ENCODE data around the gene F12. TPM values are rescaled to one million over a fixed set of nuclear protein-coding genes. Genes with fewer than 3 reads are reported as not detected.

The F12 gene
- total and polyA plus RNA-seq, 2 donors, result 0.19 to 1.2 TPM

DNA sequence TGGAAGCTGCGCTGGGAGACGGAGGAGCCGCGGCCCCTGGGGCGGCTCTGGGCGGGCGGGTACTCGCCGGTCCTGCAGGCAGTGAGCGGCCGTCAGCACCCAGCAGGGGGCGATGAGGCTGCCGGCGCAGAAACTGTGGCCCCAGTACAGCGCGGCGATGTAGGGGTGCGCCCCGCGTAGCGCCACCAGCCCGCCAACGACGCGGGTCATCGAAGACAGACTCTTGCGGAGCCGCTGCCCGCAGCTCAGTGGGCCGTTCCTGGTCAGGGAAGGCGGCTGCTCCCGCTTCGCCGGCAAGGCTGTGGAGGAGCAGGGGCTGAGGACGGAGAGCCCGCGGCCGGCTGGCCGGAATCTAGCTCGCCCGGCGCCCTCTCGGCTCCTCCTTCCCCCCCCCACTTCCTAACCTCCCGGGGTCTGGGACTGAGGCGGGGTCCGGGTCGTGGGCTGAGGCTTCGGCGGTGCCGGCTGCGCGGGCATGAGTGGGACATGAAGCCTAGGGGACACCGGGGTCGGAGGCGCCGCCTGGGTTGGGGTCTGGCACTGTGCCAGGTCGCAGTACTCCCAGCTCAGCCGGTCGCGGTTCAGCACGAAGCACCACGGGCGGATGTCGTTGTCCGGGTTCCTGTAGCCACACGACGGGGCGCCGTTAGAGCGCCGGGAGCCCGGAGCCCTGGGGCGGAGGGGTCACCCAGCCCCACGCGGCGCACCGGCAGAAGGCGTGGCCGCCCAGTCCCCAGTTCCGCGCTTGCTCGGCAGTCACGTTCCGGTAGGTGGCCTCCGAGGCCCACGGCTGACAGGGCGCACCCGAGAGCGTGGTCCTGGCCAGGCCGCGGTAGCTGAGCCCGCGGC, 5.3 kb downstream of the F12 start:
- Histone ChIP-seq H3K4me3 (ENCODE audit: low read length in 2 of 2) (peak overlapping the region; percentile 20 to 43), H3K9me3 (ENCODE audit: control insufficient read depth in 2 of 2, insufficient read depth in 1 of 2, low read length in 1 of 2) (peaks cover 0 to 29% of the 10 kb centered on the region in 2 donors), H3K36me3 (ENCODE audit: control insufficient read depth in 2 of 2, insufficient read depth in 2 of 2, low read length in 1 of 2) (no peaks in the 10 kb centered on the region), H3K4me1 (ENCODE audit: control insufficient read depth in 2 of 2, insufficient read depth in 2 of 2, low read length in 2 of 2) (peaks cover 25 to 44% of the 10 kb centered on the region in 2 donors), H3K27me3 (ENCODE audit: control insufficient read depth in 2 of 2, insufficient read depth in 1 of 2, low read length in 1 of 2) (peaks cover 41 to 70% of the 10 kb centered on the region in 2 donors), H3K27ac (ENCODE audit: low read depth in 1 of 2, low read length in 1 of 2) (no peak overlapping the region)
- under 1% methylated on average over 93 of the region's 93 CpGs for WGBS
- DNase-seq (ENCODE audit: low read depth in 6 of 9, low spot score in 9 of 9), result peak in 4 of 9 donors; percentile 56 to 84 (median 78)

GRCh38 chr5:177403102-177403791, 6.1 kb downstream of the F12 start:
- Histone ChIP-seq H3K36me3 (ENCODE audit: control insufficient read depth in 2 of 2, insufficient read depth in 2 of 2, low read length in 1 of 2) (no peaks in the 10 kb centered on the region), H3K9me3 (ENCODE audit: control insufficient read depth in 2 of 2, insufficient read depth in 1 of 2, low read length in 1 of 2) (peaks cover 0 to 30% of the 10 kb centered on the region in 2 donors), H3K4me1 (ENCODE audit: control insufficient read depth in 2 of 2, insufficient read depth in 2 of 2, low read length in 2 of 2) (peaks cover 25 to 44% of the 10 kb centered on the region in 2 donors), H3K27ac (ENCODE audit: low read depth in 1 of 2, low read length in 1 of 2) (no peak overlapping the region), H3K27me3 (ENCODE audit: control insufficient read depth in 2 of 2, insufficient read depth in 1 of 2, low read length in 1 of 2) (peaks cover 41 to 78% of the 10 kb centered on the region in 2 donors), H3K4me3 (ENCODE audit: low read length in 2 of 2) (peak overlapping the region; percentile 20 to 43)
- peak in 3 of 9 donors; percentile 32 to 62 (median 42) for DNase-seq (ENCODE audit: low read depth in 6 of 9, low spot score in 9 of 9)
- WGBS, result 2% methylated on average over 61 of the region's 61 CpGs

- H3K9me3 ChIP-seq (ENCODE audit: control insufficient read depth in 2 of 2, insufficient read depth in 1 of 2, low read length in 1 of 2), result peaks cover 0 to 32% of the 10 kb centered on the region in 2 donors
- no peaks in the 10 kb centered on the region for H3K36me3 ChIP-seq (ENCODE audit: control insufficient read depth in 2 of 2, insufficient read depth in 2 of 2, low read length in 1 of 2)
- H3K4me3 ChIP-seq (ENCODE audit: low read length in 2 of 2), result peak overlapping the region in 1 of 2 donors; percentile 43
- 25% methylated on average over 49 of the region's 49 CpGs for WGBS
- peaks cover 41 to 86% of the 10 kb centered on the region in 2 donors for H3K27me3 ChIP-seq (ENCODE audit: control insufficient read depth in 2 of 2, insufficient read depth in 1 of 2, low read length in 1 of 2)
- peak in 5 of 9 donors; percentile 60 to 84 (median 76) for DNase-seq (ENCODE audit: low read depth in 6 of 9, low spot score in 9 of 9)
- H3K27ac ChIP-seq (ENCODE audit: low read depth in 1 of 2, low read length in 1 of 2), result no peak overlapping the region
- H3K4me1 ChIP-seq (ENCODE audit: control insufficient read depth in 2 of 2, insufficient read depth in 2 of 2, low read length in 2 of 2), result peaks cover 25 to 44% of the 10 kb centered on the region in 2 donors
Measured at GRCh38 chr5:177402271-177403043, 6.9 kb downstream of the F12 start.

- H3K4me1 ChIP-seq (ENCODE audit: control insufficient read depth in 2 of 2, insufficient read depth in 2 of 2, low read length in 2 of 2), result peaks cover 23 to 37% of the 10 kb centered on the region in 2 donors
- no peaks in the 10 kb centered on the region for H3K36me3 ChIP-seq (ENCODE audit: control insufficient read depth in 2 of 2, insufficient read depth in 2 of 2, low read length in 1 of 2)
- H3K27me3 ChIP-seq (ENCODE audit: control insufficient read depth in 2 of 2, insufficient read depth in 1 of 2, low read length in 1 of 2), result peaks cover 39 to 94% of the 10 kb centered on the region in 2 donors
- H3K4me3 ChIP-seq (ENCODE audit: low read length in 2 of 2), result no peak within 1 kb of the TSS
- 71% methylated on average over 92 of the region's 92 CpGs for WGBS
- H3K27ac ChIP-seq (ENCODE audit: low read depth in 1 of 2, low read length in 1 of 2), result no peak within 1 kb of the TSS
- peaks cover 0 to 32% of the 10 kb centered on the region in 2 donors for H3K9me3 ChIP-seq (ENCODE audit: control insufficient read depth in 2 of 2, insufficient read depth in 1 of 2, low read length in 1 of 2)
- no peak for DNase-seq (ENCODE audit: low read depth in 6 of 9, low spot score in 9 of 9)
Measured at GRCh38 chr5:177399997-177400868, 9.1 kb downstream of the F12 start, which contains the start of gene PFN3. TSS of gene PFN3 (minus strand) at chr5:177400661. CDS start at chr5:177400576, 85 bp downstream.

DNA sequence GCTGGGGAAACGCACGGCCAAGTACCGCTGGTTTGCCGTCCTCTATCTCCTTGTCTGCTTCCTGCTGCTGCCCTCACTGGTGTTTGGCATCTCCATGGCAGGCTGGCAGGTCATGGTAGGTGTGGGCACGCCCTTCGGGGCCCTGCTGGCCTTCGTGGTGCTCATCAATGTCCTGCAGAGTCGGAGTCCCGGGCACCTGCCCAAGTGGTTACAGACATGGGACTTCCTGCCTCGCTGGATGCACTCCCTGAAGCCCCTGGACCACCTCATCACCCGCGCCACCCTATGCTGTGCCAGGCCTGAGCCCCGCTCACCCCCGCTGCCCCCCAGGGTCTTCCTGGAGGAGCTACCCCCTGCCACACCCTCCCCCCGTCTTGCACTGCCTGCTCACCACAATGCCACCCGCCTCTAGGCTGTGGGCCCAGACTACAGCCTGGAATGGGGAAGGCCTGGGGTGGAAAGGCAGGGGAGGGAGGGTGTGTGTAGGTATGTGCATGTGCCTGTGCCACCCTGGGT, 11.4 kb downstream of the F12 start:
- DNase-seq (ENCODE audit: low read depth in 6 of 9, low spot score in 9 of 9), result no peak
- 95% methylated on average over 16 of the region's 16 CpGs for WGBS
- Histone ChIP-seq H3K27me3 (ENCODE audit: control insufficient read depth in 2 of 2, insufficient read depth in 1 of 2, low read length in 1 of 2) (peaks cover 24 to 75% of the 10 kb centered on the region in 2 donors), H3K9me3 (ENCODE audit: control insufficient read depth in 2 of 2, insufficient read depth in 1 of 2, low read length in 1 of 2) (peaks cover 0 to 19% of the 10 kb centered on the region in 2 donors), H3K36me3 (ENCODE audit: control insufficient read depth in 2 of 2, insufficient read depth in 2 of 2, low read length in 1 of 2) (no peaks in the 10 kb centered on the region), H3K27ac (ENCODE audit: low read depth in 1 of 2, low read length in 1 of 2) (no peak overlapping the region), H3K4me3 (ENCODE audit: low read length in 2 of 2) (no peak overlapping the region), H3K4me1 (ENCODE audit: control insufficient read depth in 2 of 2, insufficient read depth in 2 of 2, low read length in 2 of 2) (peaks cover 7 to 18% of the 10 kb centered on the region in 2 donors)

- 96% methylated on average over 10 of the region's 10 CpGs for WGBS
- peaks cover 0 to 8% of the 10 kb centered on the region in 2 donors for H3K4me1 ChIP-seq (ENCODE audit: control insufficient read depth in 2 of 2, insufficient read depth in 2 of 2, low read length in 2 of 2)
- peaks cover 0 to 15% of the 10 kb centered on the region in 2 donors for H3K9me3 ChIP-seq (ENCODE audit: control insufficient read depth in 2 of 2, insufficient read depth in 1 of 2, low read length in 1 of 2)
- no peak for DNase-seq (ENCODE audit: low read depth in 6 of 9, low spot score in 9 of 9)
- no peak overlapping the region for H3K4me3 ChIP-seq (ENCODE audit: low read length in 2 of 2)
- H3K27ac ChIP-seq (ENCODE audit: low read depth in 1 of 2, low read length in 1 of 2), result no peak overlapping the region
- H3K27me3 ChIP-seq (ENCODE audit: control insufficient read depth in 2 of 2, insufficient read depth in 1 of 2, low read length in 1 of 2), result peaks cover 17 to 64% of the 10 kb centered on the region in 2 donors
- H3K36me3 ChIP-seq (ENCODE audit: control insufficient read depth in 2 of 2, insufficient read depth in 2 of 2, low read length in 1 of 2), result no peaks in the 10 kb centered on the region
Measured at GRCh38 chr5:177396807-177397206, 12.6 kb downstream of the F12 start.

DNA sequence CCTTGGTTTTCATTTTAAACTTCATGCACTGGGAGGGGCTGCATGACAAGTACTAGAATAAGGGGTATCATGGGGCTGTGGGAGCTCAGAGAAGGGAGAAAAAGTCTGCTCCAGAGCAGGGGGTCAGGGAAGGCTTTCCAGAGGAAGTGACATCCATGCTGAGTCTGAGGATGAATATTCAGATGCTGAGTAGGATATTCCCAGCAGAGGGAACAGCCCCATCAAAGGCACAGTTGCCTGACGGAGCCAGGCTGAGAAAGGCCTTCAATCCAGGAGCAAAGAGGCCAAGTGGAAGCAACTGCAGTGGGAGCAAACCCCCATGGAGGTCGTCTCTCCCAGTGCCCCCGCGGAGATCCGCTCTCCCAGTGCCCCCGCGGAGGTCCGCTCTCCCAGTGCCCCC, 13.3 kb downstream of the F12 start:
- DNase-seq (ENCODE audit: low read depth in 6 of 9, low spot score in 9 of 9), result no peak
- no peak overlapping the region for H3K27ac ChIP-seq (ENCODE audit: low read depth in 1 of 2, low read length in 1 of 2)
- H3K36me3 ChIP-seq (ENCODE audit: control insufficient read depth in 2 of 2, insufficient read depth in 2 of 2, low read length in 1 of 2), result no peaks in the 10 kb centered on the region
- peaks cover 0 to 12% of the 10 kb centered on the region in 2 donors for H3K4me1 ChIP-seq (ENCODE audit: control insufficient read depth in 2 of 2, insufficient read depth in 2 of 2, low read length in 2 of 2)
- peaks cover 9 to 57% of the 10 kb centered on the region in 2 donors for H3K27me3 ChIP-seq (ENCODE audit: control insufficient read depth in 2 of 2, insufficient read depth in 1 of 2, low read length in 1 of 2)
- H3K9me3 ChIP-seq (ENCODE audit: control insufficient read depth in 2 of 2, insufficient read depth in 1 of 2, low read length in 1 of 2), result peaks cover 0 to 10% of the 10 kb centered on the region in 2 donors
- no peak overlapping the region for H3K4me3 ChIP-seq (ENCODE audit: low read length in 2 of 2)
- 84% methylated on average over 8 of the region's 8 CpGs for WGBS

GRCh38 chr5:177393990-177394389, 15.4 kb downstream of the F12 start:
- H3K36me3 ChIP-seq (ENCODE audit: control insufficient read depth in 2 of 2, insufficient read depth in 2 of 2, low read length in 1 of 2), result no peaks in the 10 kb centered on the region
- WGBS, result 93% methylated on average over 5 of the region's 5 CpGs
- H3K27me3 ChIP-seq (ENCODE audit: control insufficient read depth in 2 of 2, insufficient read depth in 1 of 2, low read length in 1 of 2), result peaks cover 3 to 41% of the 10 kb centered on the region in 2 donors
- H3K9me3 ChIP-seq (ENCODE audit: control insufficient read depth in 2 of 2, insufficient read depth in 1 of 2, low read length in 1 of 2), result peaks cover 0 to 3% of the 10 kb centered on the region in 2 donors
- H3K4me3 ChIP-seq (ENCODE audit: low read length in 2 of 2), result no peak overlapping the region
- H3K4me1 ChIP-seq (ENCODE audit: control insufficient read depth in 2 of 2, insufficient read depth in 2 of 2, low read length in 2 of 2), result peaks cover 0 to 29% of the 10 kb centered on the region in 2 donors
- no peak for DNase-seq (ENCODE audit: low read depth in 6 of 9, low spot score in 9 of 9)
- H3K27ac ChIP-seq (ENCODE audit: low read depth in 1 of 2, low read length in 1 of 2), result no peak overlapping the region
